ENCODE results near the gene COL4A1.

- TF ChIP-seq, protein P1, sequence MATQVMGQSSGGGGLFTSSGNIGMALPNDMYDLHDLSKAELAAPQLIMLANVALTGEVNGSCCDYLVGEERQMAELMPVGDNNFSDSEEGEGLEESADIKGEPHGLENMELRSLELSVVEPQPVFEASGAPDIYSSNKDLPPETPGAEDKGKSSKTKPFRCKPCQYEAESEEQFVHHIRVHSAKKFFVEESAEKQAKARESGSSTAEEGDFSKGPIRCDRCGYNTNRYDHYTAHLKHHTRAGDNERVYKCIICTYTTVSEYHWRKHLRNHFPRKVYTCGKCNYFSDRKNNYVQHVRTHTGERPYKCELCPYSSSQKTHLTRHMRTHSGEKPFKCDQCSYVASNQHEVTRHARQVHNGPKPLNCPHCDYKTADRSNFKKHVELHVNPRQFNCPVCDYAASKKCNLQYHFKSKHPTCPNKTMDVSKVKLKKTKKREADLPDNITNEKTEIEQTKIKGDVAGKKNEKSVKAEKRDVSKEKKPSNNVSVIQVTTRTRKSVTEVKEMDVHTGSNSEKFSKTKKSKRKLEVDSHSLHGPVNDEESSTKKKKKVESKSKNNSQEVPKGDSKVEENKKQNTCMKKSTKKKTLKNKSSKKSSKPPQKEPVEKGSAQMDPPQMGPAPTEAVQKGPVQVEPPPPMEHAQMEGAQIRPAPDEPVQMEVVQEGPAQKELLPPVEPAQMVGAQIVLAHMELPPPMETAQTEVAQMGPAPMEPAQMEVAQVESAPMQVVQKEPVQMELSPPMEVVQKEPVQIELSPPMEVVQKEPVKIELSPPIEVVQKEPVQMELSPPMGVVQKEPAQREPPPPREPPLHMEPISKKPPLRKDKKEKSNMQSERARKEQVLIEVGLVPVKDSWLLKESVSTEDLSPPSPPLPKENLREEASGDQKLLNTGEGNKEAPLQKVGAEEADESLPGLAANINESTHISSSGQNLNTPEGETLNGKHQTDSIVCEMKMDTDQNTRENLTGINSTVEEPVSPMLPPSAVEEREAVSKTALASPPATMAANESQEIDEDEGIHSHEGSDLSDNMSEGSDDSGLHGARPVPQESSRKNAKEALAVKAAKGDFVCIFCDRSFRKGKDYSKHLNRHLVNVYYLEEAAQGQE (IDR thresholded peaks at IDR 0.05; ENCODE audit: low read depth), result no peak
- TF ChIP-seq USF1 (IDR thresholded peaks at IDR 0.05) (no peak), EGR1 (IDR thresholded peaks at IDR 0.05) (no peak), YY1 (IDR thresholded peaks at IDR 0.05; ENCODE audit: low read depth) (no peak)
Observed at GRCh38 chr13:110176431-110176830, 130.5 kb downstream of the COL4A1 start.

Data from Ishikawa (cell line).